Sigmoid colon (tissue), 7 donors: ENCODE measurements around the gene ARHGEF19. TPM values are rescaled to one million over a fixed set of nuclear protein-coding genes. Genes with fewer than 3 reads are reported as not detected.

Experiments
- DNase-seq: peaks from one replicate; pipeline ENCODE4 v3.0.0-alpha.2; 2019
- H3K27ac ChIP-seq, 4 donors: fragments of 200-600 bp; sonication (generic); one replicate each; pipeline ENCODE4 v1.5.1; 2016 to 2019; ENCODE audit warnings: mild to moderate bottlenecking in 1 of 4
- H3K27me3 ChIP-seq, 3 donors: fragments of 200-600 bp; sonication (generic); one replicate each; pipeline ENCODE4 v1.5.1; 2019; ENCODE audit warnings: mild to moderate bottlenecking in 1 of 3
- H3K36me3 ChIP-seq, 4 donors: fragments of 200-600 bp; sonication (generic); one replicate each; pipeline ENCODE4 v1.5.1; 2016 to 2019
- H3K4me1 ChIP-seq, 4 donors: fragments of 200-600 bp; sonication (generic); one replicate each; pipeline ENCODE4 v1.5.1; 2017 to 2019
- H3K4me3 ChIP-seq, 4 donors: fragments of 200-600 bp; sonication (generic); one replicate each; pipeline ENCODE4 v1.5.1; 2017 to 2019; ENCODE audit warnings: mild to moderate bottlenecking in 2 of 4, moderate library complexity in 1 of 4
- H3K9me3 ChIP-seq, 4 donors: fragments of 200-600 bp in 3 of 4; sonication (generic) in 3 of 4; one replicate each; pipeline versions ENCODE4 v1.5.1 to v1.6.1; 2013 to 2019
- EP300 ChIP-seq, 4 donors: sonication (generic); formaldehyde crosslinking; IDR thresholded peaks; one replicate each; pipeline ENCODE4 v1.6.1; 2017; ENCODE audit warnings: antibody characterized with exemption in 4 of 4
- POLR2A ChIP-seq, 2 donors: fragments of 450-650 bp; IDR thresholded peaks; one replicate each; pipeline ENCODE4 v1.6.1; 2016; ENCODE audit warnings: antibody characterized with exemption in 2 of 2, mild to moderate bottlenecking in 2 of 2, moderate library complexity in 2 of 2
- POLR2AphosphoS5 ChIP-seq, 4 donors: sonication (generic); formaldehyde crosslinking; IDR thresholded peaks; one replicate each; pipeline ENCODE4 v1.6.1; 2017; ENCODE audit warnings: antibody characterized with exemption in 4 of 4
- WGBS, 2 donors: extraction: QIAGEN DNeasy Blood & Tissue Kit; methylation state at CpG; one replicate each; pipeline ENCODE4 v1.1.7; 2013; 5-methylcytosine and 5-hydroxymethylcytosine counted together
- intact Hi-C: fragments of 100-400 bp; cut with DNase I; formaldehyde crosslinking; loops from one replicate; pipeline ENCODE4 v1.15.1; 2023
- polyA plus RNA-seq, 3 donors: library from polyadenylated mRNA; stranded (reverse); fragments of 200-250 nt; gene quantifications; one replicate each; pipeline ENCODE4 v1.2.3, GENCODE V29; 2013
- total RNA-seq, 4 donors: library from RNA; depleted of rRNA; stranded (reverse); fragments of >200 nt; gene quantifications; one replicate each; pipeline ENCODE4 v1.1.0, GENCODE V29; 2016
- TF ChIP-seq, protein P1 (sequence below), 4 experiments: fragments of 450-650 bp in 3 of 4; fragments of 200-600 bp in 1 of 4; IDR thresholded peaks; one replicate each; pipeline ENCODE4 v1.5.1; 2016 to 2019; ENCODE audit warnings: antibody characterized with exemption in 4 of 4, mild to moderate bottlenecking in 3 of 4, moderate library complexity in 2 of 4
- donor health status: healthy with polysubstance abuse.
- donor health status: Bipolar disorder and iron deficiency.
- donor health status: healthy.

The ARHGEF19 gene
- total and polyA plus RNA-seq, 7 donors = 2.5 to 10.8 (median 4.0) TPM; not detected in 1

DNA sequence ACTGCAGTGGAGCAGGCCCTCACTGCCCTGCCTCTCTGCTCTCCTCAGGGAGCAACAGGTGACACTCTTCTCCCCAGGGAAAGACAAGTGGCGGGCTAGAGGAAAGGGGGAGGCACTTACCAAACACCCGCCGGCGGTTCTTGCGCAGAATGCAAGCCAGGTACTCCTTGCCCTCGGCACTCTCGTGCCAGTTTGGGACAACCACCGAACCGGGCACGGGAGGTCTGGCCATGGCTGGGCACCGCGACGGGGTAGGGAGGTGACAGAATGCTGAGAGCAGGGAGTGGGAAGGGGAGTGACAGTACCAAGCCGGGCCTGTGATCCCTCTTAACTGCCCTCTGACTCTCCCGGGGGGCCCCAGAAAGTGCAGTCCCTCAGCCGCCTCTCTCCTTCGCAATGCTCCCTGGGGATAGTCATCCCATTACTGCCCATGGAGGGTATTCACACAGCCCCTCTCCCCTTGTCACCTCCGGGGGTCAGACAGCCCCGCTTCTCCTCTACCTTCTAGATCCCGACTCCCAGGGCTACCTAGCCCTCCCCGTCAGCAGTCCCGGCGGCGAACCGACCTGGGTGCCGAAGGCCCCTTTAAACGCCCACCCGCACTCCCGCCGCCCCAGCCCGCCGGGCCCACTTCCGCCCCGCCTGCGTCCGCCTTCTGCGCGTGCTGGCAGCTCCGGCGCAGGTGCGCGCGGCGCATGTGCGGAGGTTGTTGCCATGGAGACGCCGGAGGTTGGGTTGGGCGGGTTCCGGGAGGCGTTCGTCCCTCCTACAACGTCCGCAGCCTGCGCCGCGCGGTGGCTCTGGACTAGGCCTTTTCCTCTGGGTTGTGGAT is 24.3 kb upstream of the ARHGEF19 start, which contains the start of gene CPLANE2:
Gene CPLANE2, minus strand, starts transcription at position 673 of the 832 bp plus-strand sequence. Its CDS starts 441 bp downstream, at position 232.
- Histone ChIP-seq H3K4me3 (peak within 1 kb of the TSS; percentile 41 to 69 (median 62)), H3K9me3 (no peaks in the 10 kb centered on the region), H3K4me1 (peaks cover 0 to 18% (median 13%) of the 10 kb centered on the region in 4 donors), H3K36me3 (peaks cover 0 to 6% (median 0%) of the 10 kb centered on the region in 4 donors), H3K27me3 (no peaks in the 10 kb centered on the region), H3K27ac (peak within 1 kb of the TSS; percentile 83 to 90 (median 87))
- intact Hi-C loops = loop anchor here (2.0 kb wide), 1 partner anchor 30 kb away; no protein-coding TSS in a partner anchor
- WGBS, 2 donors = 0 to 1% methylated on average over 57 of the region's 57 CpGs
- DNase-seq = peak; percentile 97
- peak; percentile 43 to 70 (median 63) for TF ChIP-seq POLR2AphosphoS5 (IDR thresholded peaks at IDR 0.05)
- TF ChIP-seq, protein P1, sequence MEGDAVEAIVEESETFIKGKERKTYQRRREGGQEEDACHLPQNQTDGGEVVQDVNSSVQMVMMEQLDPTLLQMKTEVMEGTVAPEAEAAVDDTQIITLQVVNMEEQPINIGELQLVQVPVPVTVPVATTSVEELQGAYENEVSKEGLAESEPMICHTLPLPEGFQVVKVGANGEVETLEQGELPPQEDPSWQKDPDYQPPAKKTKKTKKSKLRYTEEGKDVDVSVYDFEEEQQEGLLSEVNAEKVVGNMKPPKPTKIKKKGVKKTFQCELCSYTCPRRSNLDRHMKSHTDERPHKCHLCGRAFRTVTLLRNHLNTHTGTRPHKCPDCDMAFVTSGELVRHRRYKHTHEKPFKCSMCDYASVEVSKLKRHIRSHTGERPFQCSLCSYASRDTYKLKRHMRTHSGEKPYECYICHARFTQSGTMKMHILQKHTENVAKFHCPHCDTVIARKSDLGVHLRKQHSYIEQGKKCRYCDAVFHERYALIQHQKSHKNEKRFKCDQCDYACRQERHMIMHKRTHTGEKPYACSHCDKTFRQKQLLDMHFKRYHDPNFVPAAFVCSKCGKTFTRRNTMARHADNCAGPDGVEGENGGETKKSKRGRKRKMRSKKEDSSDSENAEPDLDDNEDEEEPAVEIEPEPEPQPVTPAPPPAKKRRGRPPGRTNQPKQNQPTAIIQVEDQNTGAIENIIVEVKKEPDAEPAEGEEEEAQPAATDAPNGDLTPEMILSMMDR (IDR thresholded peaks at IDR 0.05) = no peak
- no peak for TF ChIP-seq POLR2A (IDR thresholded peaks at IDR 0.05)
- TF ChIP-seq EP300 (IDR thresholded peaks at IDR 0.05) = peak in 1 of 4 donors; percentile 13

DNA sequence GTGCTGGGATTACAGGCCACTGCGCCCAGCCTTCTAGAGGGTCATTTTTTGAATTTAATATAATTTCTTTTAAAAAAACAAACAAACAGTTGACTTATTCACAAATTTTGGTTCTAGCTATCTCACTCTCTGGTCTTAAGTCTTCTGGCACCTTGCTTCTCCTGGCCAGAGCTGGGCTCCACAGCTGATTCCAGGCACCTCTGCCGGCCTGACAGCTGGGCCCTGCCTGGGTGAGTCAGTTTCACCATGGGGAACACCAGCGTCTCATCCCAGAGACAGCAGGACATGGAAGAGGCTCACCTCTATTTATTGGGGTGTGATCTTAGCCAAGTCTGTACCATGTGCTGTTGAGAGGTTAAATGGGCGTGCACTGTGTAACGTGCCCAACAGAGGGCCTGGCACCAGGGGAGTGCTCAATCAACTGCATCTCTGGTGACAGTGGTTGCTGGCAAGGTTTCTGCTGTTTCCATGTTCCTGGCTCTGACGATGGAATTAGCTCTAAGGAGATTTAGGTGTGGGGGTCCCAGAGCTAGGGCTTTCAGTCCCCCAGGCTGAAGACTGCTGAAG is 23.6 kb upstream of the ARHGEF19 start:
- H3K27me3 ChIP-seq = no peaks in the 10 kb centered on the region
- H3K9me3 ChIP-seq = no peaks in the 10 kb centered on the region
- H3K4me3 ChIP-seq = peak overlapping the region; percentile 41 to 69 (median 62)
- peak overlapping the region; percentile 83 to 90 (median 87) for H3K27ac ChIP-seq
- intact Hi-C loops = loop anchor here (2.0 kb wide), 1 partner anchor 29 kb away; no protein-coding TSS in a partner anchor
- peak; percentile 67 for DNase-seq
- H3K4me1 ChIP-seq = peaks cover 0 to 18% (median 13%) of the 10 kb centered on the region in 4 donors
- 23 to 37% methylated on average over 6 of the region's 6 CpGs for WGBS, 2 donors
- peaks cover 0 to 6% (median 0%) of the 10 kb centered on the region in 4 donors for H3K36me3 ChIP-seq
- TF ChIP-seq, protein P1 (IDR thresholded peaks at IDR 0.05) = peak in 1 of 4 experiments; percentile 11
- no peak for TF ChIP-seq POLR2AphosphoS5 (IDR thresholded peaks at IDR 0.05)

- H3K4me3 ChIP-seq = no peak overlapping the region
- peaks cover 0 to 18% (median 13%) of the 10 kb centered on the region in 4 donors for H3K4me1 ChIP-seq
- TF ChIP-seq POLR2A (IDR thresholded peaks at IDR 0.05) = no peak
- TF ChIP-seq EP300 (IDR thresholded peaks at IDR 0.05) = no peak
- TF ChIP-seq, protein P1 (IDR thresholded peaks at IDR 0.05) = no peak
- no peak for TF ChIP-seq POLR2AphosphoS5 (IDR thresholded peaks at IDR 0.05)
- WGBS, 2 donors = 93 to 99% methylated on average over 2 of the region's 2 CpGs
- no peak for DNase-seq
- H3K9me3 ChIP-seq = no peaks in the 10 kb centered on the region
- no peaks in the 10 kb centered on the region for H3K27me3 ChIP-seq
- H3K36me3 ChIP-seq = peaks cover 0 to 6% (median 0%) of the 10 kb centered on the region in 4 donors
- no peak overlapping the region for H3K27ac ChIP-seq
- intact Hi-C loops = no loop called here
These were observed 22.9 kb upstream of the ARHGEF19 start for GRCh38 chr1:16235347-16235746.

DNA sequence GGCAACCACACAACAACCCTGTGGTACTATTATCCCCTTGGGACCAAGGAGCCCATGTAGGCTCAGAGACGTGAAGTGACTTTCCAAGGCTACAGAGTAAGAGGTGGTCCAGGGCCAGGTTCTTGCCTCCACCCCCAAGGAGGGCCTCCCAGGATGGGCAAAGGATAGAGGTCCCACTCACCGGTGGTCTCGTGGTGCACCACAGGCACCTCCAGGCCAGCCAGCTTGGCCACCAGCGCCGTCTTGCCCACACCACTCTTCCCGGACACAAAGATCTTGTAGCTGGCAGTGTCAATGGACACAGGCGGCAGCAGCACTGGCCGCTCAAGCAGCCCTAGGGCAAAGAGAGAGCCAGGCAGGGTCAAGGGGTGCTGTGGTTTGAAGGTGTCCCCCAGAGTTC is 21.0 kb upstream of the ARHGEF19 start:
- Histone ChIP-seq H3K9me3 (no peaks in the 10 kb centered on the region), H3K4me3 (no peak overlapping the region), H3K27ac (no peak overlapping the region), H3K4me1 (peaks cover 0 to 18% (median 13%) of the 10 kb centered on the region in 4 donors), H3K36me3 (peaks cover 0 to 6% (median 0%) of the 10 kb centered on the region in 4 donors), H3K27me3 (peaks cover 0 to 1% (median under 1%) of the 10 kb centered on the region in 3 donors)
- intact Hi-C loops = no loop called here
- TF ChIP-seq EP300 (IDR thresholded peaks at IDR 0.05) = no peak
- TF ChIP-seq POLR2AphosphoS5 (IDR thresholded peaks at IDR 0.05) = no peak
- TF ChIP-seq POLR2A (IDR thresholded peaks at IDR 0.05) = no peak
- TF ChIP-seq, protein P1 (IDR thresholded peaks at IDR 0.05) = no peak
- 97% methylated on average over 8 of the region's 8 CpGs for WGBS, 2 donors
- DNase-seq = no peak
